Measurements from ENCODE around the gene SLC22A13. TPM values are rescaled to one million over a fixed set of nuclear protein-coding genes. Genes with fewer than 3 reads are reported as not detected.
"Not testable (repeated sequence)": the region's sequence is repeated elsewhere in the genome, so short reads cannot be mapped to it uniquely, and the experiment has no call there.

Gene SLC22A13
- total and polyA plus RNA-seq, 2 experiments from 2014 or later = 0.13 to 0.66 TPM

GRCh38 chr3:38297053-38297452 is 31.4 kb downstream of the SLC22A13 start:
- not testable (repeated sequence) for H3F3A ChIP-seq (replicated peaks; ENCODE audit: low read depth); H3K27ac Mint-ChIP-seq; DNase-seq (ENCODE audit: low spot score); H2AFZ ChIP-seq; H3K27ac ChIP-seq (ENCODE audit: low read depth); H3K4me3 ChIP-seq; H3K4me3 Mint-ChIP-seq; H3K9me2 ChIP-seq (ENCODE audit: insufficient read depth); H3K36me3 ChIP-seq (ENCODE audit: insufficient read depth); H3K27me3 ChIP-seq (ENCODE audit: insufficient read depth); H3K27me3 Mint-ChIP-seq (ENCODE audit: insufficient read depth, low read depth, poor library complexity); H3K9me3 Mint-ChIP-seq; H3K4me2 ChIP-seq; H3K79me2 ChIP-seq (replicated peaks; ENCODE audit: insufficient read depth); H4K20me1 ChIP-seq (replicated peaks; ENCODE audit: insufficient read depth); H3K36me3 Mint-ChIP-seq (ENCODE audit: low read depth); H3K4me1 Mint-ChIP-seq; ATAC-seq; H3K4me1 ChIP-seq (ENCODE audit: insufficient read depth)

- H4K20me1 ChIP-seq (replicated peaks; ENCODE audit: insufficient read depth) = no peaks in the 10 kb centered on the region
- H3K9me2 ChIP-seq (ENCODE audit: insufficient read depth) = peaks cover 3% of the 10 kb centered on the region; the same call in 1 of the 2 replicates
- Mint-ChIP-seq H3K4me3 (no peak overlapping the region), H3K27ac (no peak overlapping the region), H3K36me3 (ENCODE audit: low read depth) (no peaks in the 10 kb centered on the region), H3K9me3 (no peaks in the 10 kb centered on the region), H3K27me3 (ENCODE audit: insufficient read depth, low read depth, poor library complexity) (peaks cover 4% of the 10 kb centered on the region), H3K4me1 (peaks cover 3% of the 10 kb centered on the region; the same call in 2 of the 3 replicates)
- no peaks in the 10 kb centered on the region for H3K79me2 ChIP-seq (replicated peaks; ENCODE audit: insufficient read depth)
- H3K36me3 ChIP-seq (ENCODE audit: insufficient read depth) = no peaks in the 10 kb centered on the region
- no peak for DNase-seq (ENCODE audit: low spot score)
- H3K27ac ChIP-seq (ENCODE audit: low read depth) = no peak overlapping the region
- no peak overlapping the region for H3K4me2 ChIP-seq
- H2AFZ ChIP-seq = no peak overlapping the region
- H3K4me3 ChIP-seq = no peak overlapping the region
- no peak for TF ChIP-seq REST (IDR thresholded peaks at IDR 0.05; ENCODE audit: unreplicated experiment)
- no peak for TF ChIP-seq CTCF (conservative IDR thresholded peaks at IDR 0.05; ENCODE audit: low read depth in 2 of 2)
- TF ChIP-seq ZNF331 (CRISPR knock-in tag; IDR thresholded peaks at IDR 0.05; ENCODE audit: low read depth) = no peak
- TF ChIP-seq, protein P1, sequence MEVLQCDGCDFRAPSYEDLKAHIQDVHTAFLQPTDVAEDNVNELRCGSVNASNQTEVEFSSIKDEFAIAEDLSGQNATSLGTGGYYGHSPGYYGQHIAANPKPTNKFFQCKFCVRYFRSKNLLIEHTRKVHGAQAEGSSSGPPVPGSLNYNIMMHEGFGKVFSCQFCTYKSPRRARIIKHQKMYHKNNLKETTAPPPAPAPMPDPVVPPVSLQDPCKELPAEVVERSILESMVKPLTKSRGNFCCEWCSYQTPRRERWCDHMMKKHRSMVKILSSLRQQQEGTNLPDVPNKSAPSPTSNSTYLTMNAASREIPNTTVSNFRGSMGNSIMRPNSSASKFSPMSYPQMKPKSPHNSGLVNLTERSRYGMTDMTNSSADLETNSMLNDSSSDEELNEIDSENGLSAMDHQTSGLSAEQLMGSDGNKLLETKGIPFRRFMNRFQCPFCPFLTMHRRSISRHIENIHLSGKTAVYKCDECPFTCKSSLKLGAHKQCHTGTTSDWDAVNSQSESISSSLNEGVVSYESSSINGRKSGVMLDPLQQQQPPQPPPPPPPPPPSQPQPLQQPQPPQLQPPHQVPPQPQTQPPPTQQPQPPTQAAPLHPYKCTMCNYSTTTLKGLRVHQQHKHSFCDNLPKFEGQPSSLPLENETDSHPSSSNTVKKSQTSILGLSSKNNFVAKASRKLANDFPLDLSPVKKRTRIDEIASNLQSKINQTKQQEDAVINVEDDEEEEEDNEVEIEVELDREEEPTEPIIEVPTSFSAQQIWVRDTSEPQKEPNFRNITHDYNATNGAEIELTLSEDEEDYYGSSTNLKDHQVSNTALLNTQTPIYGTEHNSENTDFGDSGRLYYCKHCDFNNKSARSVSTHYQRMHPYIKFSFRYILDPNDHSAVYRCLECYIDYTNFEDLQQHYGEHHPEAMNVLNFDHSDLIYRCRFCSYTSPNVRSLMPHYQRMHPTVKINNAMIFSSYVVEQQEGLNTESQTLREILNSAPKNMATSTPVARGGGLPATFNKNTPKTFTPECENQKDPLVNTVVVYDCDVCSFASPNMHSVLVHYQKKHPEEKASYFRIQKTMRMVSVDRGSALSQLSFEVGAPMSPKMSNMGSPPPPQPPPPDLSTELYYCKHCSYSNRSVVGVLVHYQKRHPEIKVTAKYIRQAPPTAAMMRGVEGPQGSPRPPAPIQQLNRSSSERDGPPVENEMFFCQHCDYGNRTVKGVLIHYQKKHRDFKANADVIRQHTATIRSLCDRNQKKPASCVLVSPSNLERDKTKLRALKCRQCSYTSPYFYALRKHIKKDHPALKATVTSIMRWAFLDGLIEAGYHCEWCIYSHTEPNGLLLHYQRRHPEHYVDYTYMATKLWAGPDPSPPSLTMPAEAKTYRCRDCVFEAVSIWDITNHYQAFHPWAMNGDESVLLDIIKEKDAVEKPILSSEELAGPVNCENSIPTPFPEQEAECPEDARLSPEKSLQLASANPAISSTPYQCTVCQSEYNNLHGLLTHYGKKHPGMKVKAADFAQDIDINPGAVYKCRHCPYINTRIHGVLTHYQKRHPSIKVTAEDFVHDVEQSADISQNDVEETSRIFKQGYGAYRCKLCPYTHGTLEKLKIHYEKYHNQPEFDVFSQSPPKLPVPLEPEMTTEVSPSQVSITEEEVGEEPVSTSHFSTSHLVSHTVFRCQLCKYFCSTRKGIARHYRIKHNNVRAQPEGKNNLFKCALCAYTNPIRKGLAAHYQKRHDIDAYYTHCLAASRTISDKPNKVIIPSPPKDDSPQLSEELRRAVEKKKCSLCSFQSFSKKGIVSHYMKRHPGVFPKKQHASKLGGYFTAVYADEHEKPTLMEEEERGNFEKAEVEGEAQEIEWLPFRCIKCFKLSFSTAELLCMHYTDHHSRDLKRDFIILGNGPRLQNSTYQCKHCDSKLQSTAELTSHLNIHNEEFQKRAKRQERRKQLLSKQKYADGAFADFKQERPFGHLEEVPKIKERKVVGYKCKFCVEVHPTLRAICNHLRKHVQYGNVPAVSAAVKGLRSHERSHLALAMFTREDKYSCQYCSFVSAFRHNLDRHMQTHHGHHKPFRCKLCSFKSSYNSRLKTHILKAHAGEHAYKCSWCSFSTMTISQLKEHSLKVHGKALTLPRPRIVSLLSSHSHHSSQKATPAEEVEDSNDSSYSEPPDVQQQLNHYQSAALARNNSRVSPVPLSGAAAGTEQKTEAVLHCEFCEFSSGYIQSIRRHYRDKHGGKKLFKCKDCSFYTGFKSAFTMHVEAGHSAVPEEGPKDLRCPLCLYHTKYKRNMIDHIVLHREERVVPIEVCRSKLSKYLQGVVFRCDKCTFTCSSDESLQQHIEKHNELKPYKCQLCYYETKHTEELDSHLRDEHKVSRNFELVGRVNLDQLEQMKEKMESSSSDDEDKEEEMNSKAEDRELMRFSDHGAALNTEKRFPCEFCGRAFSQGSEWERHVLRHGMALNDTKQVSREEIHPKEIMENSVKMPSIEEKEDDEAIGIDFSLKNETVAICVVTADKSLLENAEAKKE (CRISPR knock-in tag; IDR thresholded peaks at IDR 0.05) = no peak
- TF ChIP-seq STAT1 (IDR thresholded peaks at IDR 0.05; ENCODE audit: unreplicated experiment) = no peak
- TF ChIP-seq, protein P2, sequence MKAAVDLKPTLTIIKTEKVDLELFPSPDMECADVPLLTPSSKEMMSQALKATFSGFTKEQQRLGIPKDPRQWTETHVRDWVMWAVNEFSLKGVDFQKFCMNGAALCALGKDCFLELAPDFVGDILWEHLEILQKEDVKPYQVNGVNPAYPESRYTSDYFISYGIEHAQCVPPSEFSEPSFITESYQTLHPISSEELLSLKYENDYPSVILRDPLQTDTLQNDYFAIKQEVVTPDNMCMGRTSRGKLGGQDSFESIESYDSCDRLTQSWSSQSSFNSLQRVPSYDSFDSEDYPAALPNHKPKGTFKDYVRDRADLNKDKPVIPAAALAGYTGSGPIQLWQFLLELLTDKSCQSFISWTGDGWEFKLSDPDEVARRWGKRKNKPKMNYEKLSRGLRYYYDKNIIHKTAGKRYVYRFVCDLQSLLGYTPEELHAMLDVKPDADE (IDR thresholded peaks at IDR 0.05) = no peak
- TF ChIP-seq POLR2AphosphoS5 (IDR thresholded peaks at IDR 0.05; ENCODE audit: low read depth) = no peak
- H3F3A ChIP-seq (replicated peaks; ENCODE audit: low read depth) = no peaks in the 10 kb centered on the region
- ATAC-seq = no peak
- no peaks in the 10 kb centered on the region for H3K27me3 ChIP-seq (ENCODE audit: insufficient read depth)
- no peaks in the 10 kb centered on the region for H3K4me1 ChIP-seq (ENCODE audit: insufficient read depth)
Observed at GRCh38 chr3:38297537-38297936, 31.9 kb downstream of the SLC22A13 start.
